GM23338 (cell line): ENCODE results near the gene RPL27. TPM values are rescaled to one million over a fixed set of nuclear protein-coding genes. Genes with fewer than 3 reads are reported as not detected.

Experiments used
- ATAC-seq: fragments of 200-7000 bp; cut with Tn5 transposase; 3 replicates; pipeline ENCODE4 v1.9.1; 2020
- DNase-seq: peaks from one replicate; pipeline ENCODE4 v3.0.0-alpha.2; 2015; ENCODE audit warnings: low spot score
- H2AFZ ChIP-seq: fragments of 200-600 bp; sonication (generic); 2 replicates; pipeline ENCODE4 v1.8.0; 2016; ENCODE audit warnings: antibody characterized with exemption, mild to moderate bottlenecking, moderate library complexity
- H3F3A ChIP-seq: fragments of 200-600 bp; sonication (generic); replicated peaks from 2 replicates; pipeline ENCODE4 v1.8.0; 2017; ENCODE audit warnings: antibody characterized with exemption, mixed run types, low read depth
- H3K27ac ChIP-seq: fragments of 200-600 bp; sonication (generic); 2 replicates; pipeline ENCODE4 v1.6.1; 2016; ENCODE audit warnings: low read depth
- H3K27me3 ChIP-seq: fragments of 200-600 bp; sonication (generic); 2 replicates; pipeline ENCODE4 v1.8.0; 2016; ENCODE audit warnings: mild to moderate bottlenecking, mixed run types, moderate library complexity; ENCODE audit not compliant: insufficient read depth
- H3K36me3 ChIP-seq: fragments of 200-600 bp; sonication (generic); 2 replicates; pipeline ENCODE4 v1.8.0; 2016; ENCODE audit warnings: mild to moderate bottlenecking; ENCODE audit not compliant: insufficient read depth
- H3K4me1 ChIP-seq: fragments of 200-600 bp; sonication (generic); 2 replicates; pipeline ENCODE4 v1.8.0; 2016; ENCODE audit warnings: mild to moderate bottlenecking, moderate library complexity; ENCODE audit not compliant: insufficient read depth
- H3K4me2 ChIP-seq: fragments of 200-600 bp; sonication (generic); 2 replicates; pipeline ENCODE4 v1.7.1; 2017; ENCODE audit warnings: mixed run types
- H3K4me3 ChIP-seq: fragments of 200-600 bp; sonication (generic); 2 replicates; pipeline ENCODE4 v1.6.1; 2016; ENCODE audit warnings: mixed run types
- H3K79me2 ChIP-seq: fragments of 200-600 bp; sonication (generic); replicated peaks from 2 replicates; pipeline ENCODE4 v1.8.0; 2017; ENCODE audit warnings: mild to moderate bottlenecking; ENCODE audit not compliant: insufficient read depth
- H3K9me2 ChIP-seq: fragments of 200-600 bp; sonication (generic); 2 replicates; pipeline ENCODE4 v1.8.0; 2017; ENCODE audit not compliant: insufficient read depth
- H4K20me1 ChIP-seq: fragments of 200-600 bp; sonication (generic); replicated peaks from 2 replicates; pipeline ENCODE4 v1.8.0; 2017; ENCODE audit warnings: mild to moderate bottlenecking; ENCODE audit not compliant: insufficient read depth
- H3K27ac Mint-ChIP-seq: 2 replicates; pipeline ENCODE4 v1.8.0; 2020; ENCODE audit warnings: inconsistent platforms, mild to moderate bottlenecking, moderate library complexity, mixed read lengths
- H3K27me3 Mint-ChIP-seq: 3 replicates; pipeline ENCODE4 v1.8.0; 2022; ENCODE audit warnings: low read depth, mild to moderate bottlenecking, moderate library complexity, mixed read lengths, inconsistent platforms; ENCODE audit not compliant: insufficient read depth, poor library complexity
- H3K36me3 Mint-ChIP-seq: 3 replicates; pipeline ENCODE4 v1.8.0; 2021; ENCODE audit warnings: low read depth, mild to moderate bottlenecking, inconsistent platforms, moderate library complexity, mixed read lengths
- H3K4me1 Mint-ChIP-seq: 3 replicates; pipeline ENCODE4 v1.8.0; 2020; ENCODE audit warnings: mild to moderate bottlenecking, inconsistent platforms, mixed read lengths
- H3K4me3 Mint-ChIP-seq: 3 replicates; pipeline ENCODE4 v1.8.0; 2021; ENCODE audit warnings: moderate library complexity, mild to moderate bottlenecking, inconsistent platforms, mixed read lengths
- H3K9me3 Mint-ChIP-seq: 3 replicates; pipeline ENCODE4 v1.8.0; 2020; ENCODE audit warnings: moderate library complexity, mild to moderate bottlenecking, inconsistent platforms, mixed read lengths
- CREB1 ChIP-seq: fragments of 250-450 bp; sonication (Bioruptor Pico); IDR thresholded peaks from 2 replicates; pipeline ENCODE4 v1.5.0; 2020; ENCODE audit warnings: low read depth, mild to moderate bottlenecking, moderate library complexity
- EZH2 ChIP-seq: fragments of 200-600 bp; sonication (generic); IDR thresholded peaks from one replicate; pipeline ENCODE4 v1.8.0; 2017; ENCODE audit warnings: antibody characterized with exemption, mild to moderate bottlenecking, low read depth; ENCODE audit not compliant: unreplicated experiment
- NANOG ChIP-seq: IDR thresholded peaks from 2 replicates; pipeline ENCODE4 v1.6.1; 2016; ENCODE audit warnings: antibody characterized with exemption, borderline replicate concordance
- POLR2AphosphoS5 ChIP-seq: IDR thresholded peaks from 2 replicates; pipeline ENCODE4 v1.6.1; 2016; ENCODE audit warnings: antibody characterized with exemption, low read depth
- STAT1 ChIP-seq: IDR thresholded peaks from one replicate; pipeline ENCODE4 v1.6.1; 2016; ENCODE audit warnings: antibody characterized with exemption; ENCODE audit not compliant: unreplicated experiment
- ZNF114 ChIP-seq: fragments of 250-450 bp; sonication (Bioruptor Pico); IDR thresholded peaks from 2 replicates; pipeline ENCODE4 v1.5.0; 2020; ENCODE audit warnings: mild to moderate bottlenecking, moderate library complexity
- polyA plus RNA-seq: library from polyadenylated mRNA; unstranded; fragments of >200 nt; fragmentation: Nextera tagmentation; extraction: Ambion mirVana; gene quantifications from 2 replicates; pipeline ENCODE4 v1.2.1, GENCODE V29; 2016
- total RNA-seq: library from RNA; depleted of rRNA; stranded (reverse); fragments of >200 nt; shearing (Covaris generic); gene quantifications from 2 replicates; pipeline ENCODE4 v1.2.3, GENCODE V29; 2014
- TF ChIP-seq, protein P1 (sequence below): IDR thresholded peaks from one replicate; pipeline ENCODE4 v1.6.1; 2018; ENCODE audit warnings: antibody characterized with exemption; ENCODE audit not compliant: unreplicated experiment
- TF ChIP-seq, protein P2 (sequence below), 2 experiments: fragments of 200-600 bp in 1 of 2; sonication (generic) in 1 of 2; conservative IDR thresholded peaks; 2 replicates each; pipeline versions ENCODE4 v1.5.1 to v1.6.1; 2016 to 2017; ENCODE audit warnings: antibody characterized with exemption in 2 of 2, low read depth in 2 of 2, mild to moderate bottlenecking in 2 of 2, moderate library complexity in 1 of 2
- TF ChIP-seq, protein P3 (sequence below): IDR thresholded peaks from 2 replicates; pipeline ENCODE4 v1.6.1; 2016; ENCODE audit warnings: antibody characterized with exemption
- TF ChIP-seq, protein P4 (sequence below): fragments of 250-450 bp; sonication (Bioruptor Pico); IDR thresholded peaks from 2 replicates; pipeline ENCODE4 v1.5.0; 2020; ENCODE audit warnings: mild to moderate bottlenecking, moderate library complexity

The RPL27 gene
- total and polyA plus RNA-seq, 2 experiments from 2014 or later = 1,784 to 2,722 TPM

- peak overlapping the region; percentile 92; the same call in 1 of the 2 replicates for H3K27ac ChIP-seq
- TF ChIP-seq, protein P1, sequence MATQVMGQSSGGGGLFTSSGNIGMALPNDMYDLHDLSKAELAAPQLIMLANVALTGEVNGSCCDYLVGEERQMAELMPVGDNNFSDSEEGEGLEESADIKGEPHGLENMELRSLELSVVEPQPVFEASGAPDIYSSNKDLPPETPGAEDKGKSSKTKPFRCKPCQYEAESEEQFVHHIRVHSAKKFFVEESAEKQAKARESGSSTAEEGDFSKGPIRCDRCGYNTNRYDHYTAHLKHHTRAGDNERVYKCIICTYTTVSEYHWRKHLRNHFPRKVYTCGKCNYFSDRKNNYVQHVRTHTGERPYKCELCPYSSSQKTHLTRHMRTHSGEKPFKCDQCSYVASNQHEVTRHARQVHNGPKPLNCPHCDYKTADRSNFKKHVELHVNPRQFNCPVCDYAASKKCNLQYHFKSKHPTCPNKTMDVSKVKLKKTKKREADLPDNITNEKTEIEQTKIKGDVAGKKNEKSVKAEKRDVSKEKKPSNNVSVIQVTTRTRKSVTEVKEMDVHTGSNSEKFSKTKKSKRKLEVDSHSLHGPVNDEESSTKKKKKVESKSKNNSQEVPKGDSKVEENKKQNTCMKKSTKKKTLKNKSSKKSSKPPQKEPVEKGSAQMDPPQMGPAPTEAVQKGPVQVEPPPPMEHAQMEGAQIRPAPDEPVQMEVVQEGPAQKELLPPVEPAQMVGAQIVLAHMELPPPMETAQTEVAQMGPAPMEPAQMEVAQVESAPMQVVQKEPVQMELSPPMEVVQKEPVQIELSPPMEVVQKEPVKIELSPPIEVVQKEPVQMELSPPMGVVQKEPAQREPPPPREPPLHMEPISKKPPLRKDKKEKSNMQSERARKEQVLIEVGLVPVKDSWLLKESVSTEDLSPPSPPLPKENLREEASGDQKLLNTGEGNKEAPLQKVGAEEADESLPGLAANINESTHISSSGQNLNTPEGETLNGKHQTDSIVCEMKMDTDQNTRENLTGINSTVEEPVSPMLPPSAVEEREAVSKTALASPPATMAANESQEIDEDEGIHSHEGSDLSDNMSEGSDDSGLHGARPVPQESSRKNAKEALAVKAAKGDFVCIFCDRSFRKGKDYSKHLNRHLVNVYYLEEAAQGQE = no peak
- TF ChIP-seq POLR2AphosphoS5 (no peak), NANOG (no peak), CREB1 (CRISPR knock-in tag) (no peak), EZH2 (no peak), STAT1 (no peak), ZNF114 (no peak)
- TF ChIP-seq, protein P2, sequence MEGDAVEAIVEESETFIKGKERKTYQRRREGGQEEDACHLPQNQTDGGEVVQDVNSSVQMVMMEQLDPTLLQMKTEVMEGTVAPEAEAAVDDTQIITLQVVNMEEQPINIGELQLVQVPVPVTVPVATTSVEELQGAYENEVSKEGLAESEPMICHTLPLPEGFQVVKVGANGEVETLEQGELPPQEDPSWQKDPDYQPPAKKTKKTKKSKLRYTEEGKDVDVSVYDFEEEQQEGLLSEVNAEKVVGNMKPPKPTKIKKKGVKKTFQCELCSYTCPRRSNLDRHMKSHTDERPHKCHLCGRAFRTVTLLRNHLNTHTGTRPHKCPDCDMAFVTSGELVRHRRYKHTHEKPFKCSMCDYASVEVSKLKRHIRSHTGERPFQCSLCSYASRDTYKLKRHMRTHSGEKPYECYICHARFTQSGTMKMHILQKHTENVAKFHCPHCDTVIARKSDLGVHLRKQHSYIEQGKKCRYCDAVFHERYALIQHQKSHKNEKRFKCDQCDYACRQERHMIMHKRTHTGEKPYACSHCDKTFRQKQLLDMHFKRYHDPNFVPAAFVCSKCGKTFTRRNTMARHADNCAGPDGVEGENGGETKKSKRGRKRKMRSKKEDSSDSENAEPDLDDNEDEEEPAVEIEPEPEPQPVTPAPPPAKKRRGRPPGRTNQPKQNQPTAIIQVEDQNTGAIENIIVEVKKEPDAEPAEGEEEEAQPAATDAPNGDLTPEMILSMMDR (conservative IDR thresholded peaks at IDR 0.05; ENCODE audit: low read depth in 2 of 2) = no peak
- TF ChIP-seq, protein P3, sequence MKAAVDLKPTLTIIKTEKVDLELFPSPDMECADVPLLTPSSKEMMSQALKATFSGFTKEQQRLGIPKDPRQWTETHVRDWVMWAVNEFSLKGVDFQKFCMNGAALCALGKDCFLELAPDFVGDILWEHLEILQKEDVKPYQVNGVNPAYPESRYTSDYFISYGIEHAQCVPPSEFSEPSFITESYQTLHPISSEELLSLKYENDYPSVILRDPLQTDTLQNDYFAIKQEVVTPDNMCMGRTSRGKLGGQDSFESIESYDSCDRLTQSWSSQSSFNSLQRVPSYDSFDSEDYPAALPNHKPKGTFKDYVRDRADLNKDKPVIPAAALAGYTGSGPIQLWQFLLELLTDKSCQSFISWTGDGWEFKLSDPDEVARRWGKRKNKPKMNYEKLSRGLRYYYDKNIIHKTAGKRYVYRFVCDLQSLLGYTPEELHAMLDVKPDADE = no peak
- TF ChIP-seq, protein P4, sequence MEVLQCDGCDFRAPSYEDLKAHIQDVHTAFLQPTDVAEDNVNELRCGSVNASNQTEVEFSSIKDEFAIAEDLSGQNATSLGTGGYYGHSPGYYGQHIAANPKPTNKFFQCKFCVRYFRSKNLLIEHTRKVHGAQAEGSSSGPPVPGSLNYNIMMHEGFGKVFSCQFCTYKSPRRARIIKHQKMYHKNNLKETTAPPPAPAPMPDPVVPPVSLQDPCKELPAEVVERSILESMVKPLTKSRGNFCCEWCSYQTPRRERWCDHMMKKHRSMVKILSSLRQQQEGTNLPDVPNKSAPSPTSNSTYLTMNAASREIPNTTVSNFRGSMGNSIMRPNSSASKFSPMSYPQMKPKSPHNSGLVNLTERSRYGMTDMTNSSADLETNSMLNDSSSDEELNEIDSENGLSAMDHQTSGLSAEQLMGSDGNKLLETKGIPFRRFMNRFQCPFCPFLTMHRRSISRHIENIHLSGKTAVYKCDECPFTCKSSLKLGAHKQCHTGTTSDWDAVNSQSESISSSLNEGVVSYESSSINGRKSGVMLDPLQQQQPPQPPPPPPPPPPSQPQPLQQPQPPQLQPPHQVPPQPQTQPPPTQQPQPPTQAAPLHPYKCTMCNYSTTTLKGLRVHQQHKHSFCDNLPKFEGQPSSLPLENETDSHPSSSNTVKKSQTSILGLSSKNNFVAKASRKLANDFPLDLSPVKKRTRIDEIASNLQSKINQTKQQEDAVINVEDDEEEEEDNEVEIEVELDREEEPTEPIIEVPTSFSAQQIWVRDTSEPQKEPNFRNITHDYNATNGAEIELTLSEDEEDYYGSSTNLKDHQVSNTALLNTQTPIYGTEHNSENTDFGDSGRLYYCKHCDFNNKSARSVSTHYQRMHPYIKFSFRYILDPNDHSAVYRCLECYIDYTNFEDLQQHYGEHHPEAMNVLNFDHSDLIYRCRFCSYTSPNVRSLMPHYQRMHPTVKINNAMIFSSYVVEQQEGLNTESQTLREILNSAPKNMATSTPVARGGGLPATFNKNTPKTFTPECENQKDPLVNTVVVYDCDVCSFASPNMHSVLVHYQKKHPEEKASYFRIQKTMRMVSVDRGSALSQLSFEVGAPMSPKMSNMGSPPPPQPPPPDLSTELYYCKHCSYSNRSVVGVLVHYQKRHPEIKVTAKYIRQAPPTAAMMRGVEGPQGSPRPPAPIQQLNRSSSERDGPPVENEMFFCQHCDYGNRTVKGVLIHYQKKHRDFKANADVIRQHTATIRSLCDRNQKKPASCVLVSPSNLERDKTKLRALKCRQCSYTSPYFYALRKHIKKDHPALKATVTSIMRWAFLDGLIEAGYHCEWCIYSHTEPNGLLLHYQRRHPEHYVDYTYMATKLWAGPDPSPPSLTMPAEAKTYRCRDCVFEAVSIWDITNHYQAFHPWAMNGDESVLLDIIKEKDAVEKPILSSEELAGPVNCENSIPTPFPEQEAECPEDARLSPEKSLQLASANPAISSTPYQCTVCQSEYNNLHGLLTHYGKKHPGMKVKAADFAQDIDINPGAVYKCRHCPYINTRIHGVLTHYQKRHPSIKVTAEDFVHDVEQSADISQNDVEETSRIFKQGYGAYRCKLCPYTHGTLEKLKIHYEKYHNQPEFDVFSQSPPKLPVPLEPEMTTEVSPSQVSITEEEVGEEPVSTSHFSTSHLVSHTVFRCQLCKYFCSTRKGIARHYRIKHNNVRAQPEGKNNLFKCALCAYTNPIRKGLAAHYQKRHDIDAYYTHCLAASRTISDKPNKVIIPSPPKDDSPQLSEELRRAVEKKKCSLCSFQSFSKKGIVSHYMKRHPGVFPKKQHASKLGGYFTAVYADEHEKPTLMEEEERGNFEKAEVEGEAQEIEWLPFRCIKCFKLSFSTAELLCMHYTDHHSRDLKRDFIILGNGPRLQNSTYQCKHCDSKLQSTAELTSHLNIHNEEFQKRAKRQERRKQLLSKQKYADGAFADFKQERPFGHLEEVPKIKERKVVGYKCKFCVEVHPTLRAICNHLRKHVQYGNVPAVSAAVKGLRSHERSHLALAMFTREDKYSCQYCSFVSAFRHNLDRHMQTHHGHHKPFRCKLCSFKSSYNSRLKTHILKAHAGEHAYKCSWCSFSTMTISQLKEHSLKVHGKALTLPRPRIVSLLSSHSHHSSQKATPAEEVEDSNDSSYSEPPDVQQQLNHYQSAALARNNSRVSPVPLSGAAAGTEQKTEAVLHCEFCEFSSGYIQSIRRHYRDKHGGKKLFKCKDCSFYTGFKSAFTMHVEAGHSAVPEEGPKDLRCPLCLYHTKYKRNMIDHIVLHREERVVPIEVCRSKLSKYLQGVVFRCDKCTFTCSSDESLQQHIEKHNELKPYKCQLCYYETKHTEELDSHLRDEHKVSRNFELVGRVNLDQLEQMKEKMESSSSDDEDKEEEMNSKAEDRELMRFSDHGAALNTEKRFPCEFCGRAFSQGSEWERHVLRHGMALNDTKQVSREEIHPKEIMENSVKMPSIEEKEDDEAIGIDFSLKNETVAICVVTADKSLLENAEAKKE (CRISPR knock-in tag) = no peak
- H3K4me3 ChIP-seq = no peak overlapping the region
- Mint-ChIP-seq H3K4me3 (no peak overlapping the region), H3K36me3 (peaks cover 18% of the 10 kb centered on the region), H3K27ac (0 out of 2 replicates have a peak overlapping the region, but pooled peaks have one; percentile 46), H3K27me3 (peaks cover 15% of the 10 kb centered on the region), H3K9me3 (no peaks in the 10 kb centered on the region), H3K4me1 (peaks cover 49% of the 10 kb centered on the region)
- no peaks in the 10 kb centered on the region; the same call in 1 of the 2 replicates for H3K36me3 ChIP-seq
- H4K20me1 ChIP-seq = no peaks in the 10 kb centered on the region
- no peaks in the 10 kb centered on the region for H3K79me2 ChIP-seq
- H3K4me2 ChIP-seq = no peak overlapping the region
- peaks cover 13% of the 10 kb centered on the region; the same call in 1 of the 2 replicates for H3F3A ChIP-seq
- H2AFZ ChIP-seq = no peak overlapping the region
- DNase-seq (no peak), ATAC-seq (no peak)
- no peaks in the 10 kb centered on the region for H3K27me3 ChIP-seq
- H3K9me2 ChIP-seq = no peaks in the 10 kb centered on the region
- H3K4me1 ChIP-seq = peaks cover 40% of the 10 kb centered on the region
Measured at GRCh38 chr17:43043307-43043706, 45.1 kb downstream of the RPL27 start.
